SK-N-SH treated with all-trans-retinoic acid at 6 μM for 48 hours (cell line): ENCODE data around the gene PIF1.

Source experiments
- ARNTL ChIP-seq: fragments of 450-650 bp; formaldehyde crosslinking; IDR thresholded peaks from 2 replicates; pipeline ENCODE4 v1.5.0; 2020; ENCODE audit warnings: low read depth, mild to moderate bottlenecking, moderate library complexity, borderline replicate concordance
- CSRNP3 ChIP-seq: fragments of 250-450 bp; sonication (Bioruptor Pico); IDR thresholded peaks from 2 replicates; pipeline ENCODE4 v1.5.1; 2021; ENCODE audit warnings: mild to moderate bottlenecking, moderate library complexity
- GLIS3 ChIP-seq: fragments of 250-450 bp; sonication (Bioruptor Pico); IDR thresholded peaks from 2 replicates; pipeline ENCODE4 v1.5.0; 2020; ENCODE audit warnings: mild to moderate bottlenecking, moderate library complexity
- RARB ChIP-seq: fragments of 250-450 bp; sonication (Bioruptor Pico); IDR thresholded peaks from 2 replicates; pipeline ENCODE4 v1.8.0; 2021; ENCODE audit warnings: mild to moderate bottlenecking, moderate library complexity
- ZFP3 ChIP-seq: fragments of 250-450 bp; sonication (Bioruptor Pico); IDR thresholded peaks from 2 replicates; pipeline ENCODE4 v1.5.0; 2020; ENCODE audit warnings: mild to moderate bottlenecking, moderate library complexity
- ZNF70 ChIP-seq: fragments of 450-650 bp; formaldehyde crosslinking; IDR thresholded peaks from 2 replicates; pipeline ENCODE4 v1.5.0; 2020; ENCODE audit warnings: mild to moderate bottlenecking, moderate library complexity
- ZNF8 ChIP-seq: fragments of 450-650 bp; formaldehyde crosslinking; IDR thresholded peaks from 2 replicates; pipeline ENCODE4 v1.5.0; 2020; ENCODE audit warnings: mild to moderate bottlenecking, moderate library complexity
- TF ChIP-seq, protein P1 (sequence below): fragments of 250-450 bp; sonication (Bioruptor Pico); IDR thresholded peaks from 2 replicates; pipeline ENCODE4 v1.8.0; 2020; ENCODE audit warnings: mild to moderate bottlenecking, moderate library complexity, borderline replicate concordance
- TF ChIP-seq, protein P2 (sequence below): fragments of 250-450 bp; sonication (Bioruptor Pico); IDR thresholded peaks from 2 replicates; pipeline ENCODE4 v1.8.0; 2021; ENCODE audit warnings: low read depth, mild to moderate bottlenecking, moderate library complexity, borderline replicate concordance

DNA sequence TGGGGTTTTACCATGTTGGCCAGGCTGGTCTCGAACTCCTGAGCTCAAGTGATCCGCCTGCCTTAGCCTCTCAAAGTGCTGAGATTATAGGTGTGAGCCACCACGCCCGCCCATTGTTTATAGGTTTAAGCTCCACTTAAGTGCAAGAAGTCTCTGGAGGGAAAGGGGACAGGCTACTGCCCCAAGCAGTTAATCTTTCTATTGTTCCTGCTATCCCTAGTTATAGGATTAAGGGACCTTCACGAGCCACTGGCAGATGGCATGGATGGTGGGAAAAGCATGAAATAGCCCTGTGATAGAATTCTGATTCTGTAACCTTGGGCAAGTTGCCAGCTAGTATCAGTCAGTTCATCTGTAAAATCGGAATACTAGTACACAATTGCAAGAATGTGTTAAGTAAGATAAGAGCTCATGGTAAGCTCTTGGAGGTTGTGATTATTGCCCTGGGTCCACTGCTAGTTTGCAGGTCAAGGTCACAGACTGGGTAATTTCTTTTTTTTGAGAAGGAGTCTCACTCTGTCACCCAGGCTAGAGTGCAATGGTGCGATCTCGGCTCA lies 44.8 kb downstream of the PIF1 start:
- TF ChIP-seq, protein P1, sequence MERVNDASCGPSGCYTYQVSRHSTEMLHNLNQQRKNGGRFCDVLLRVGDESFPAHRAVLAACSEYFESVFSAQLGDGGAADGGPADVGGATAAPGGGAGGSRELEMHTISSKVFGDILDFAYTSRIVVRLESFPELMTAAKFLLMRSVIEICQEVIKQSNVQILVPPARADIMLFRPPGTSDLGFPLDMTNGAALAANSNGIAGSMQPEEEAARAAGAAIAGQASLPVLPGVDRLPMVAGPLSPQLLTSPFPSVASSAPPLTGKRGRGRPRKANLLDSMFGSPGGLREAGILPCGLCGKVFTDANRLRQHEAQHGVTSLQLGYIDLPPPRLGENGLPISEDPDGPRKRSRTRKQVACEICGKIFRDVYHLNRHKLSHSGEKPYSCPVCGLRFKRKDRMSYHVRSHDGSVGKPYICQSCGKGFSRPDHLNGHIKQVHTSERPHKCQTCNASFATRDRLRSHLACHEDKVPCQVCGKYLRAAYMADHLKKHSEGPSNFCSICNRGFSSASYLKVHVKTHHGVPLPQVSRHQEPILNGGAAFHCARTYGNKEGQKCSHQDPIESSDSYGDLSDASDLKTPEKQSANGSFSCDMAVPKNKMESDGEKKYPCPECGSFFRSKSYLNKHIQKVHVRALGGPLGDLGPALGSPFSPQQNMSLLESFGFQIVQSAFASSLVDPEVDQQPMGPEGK (CRISPR knock-in tag) = no peak
- TF ChIP-seq, protein P2, sequence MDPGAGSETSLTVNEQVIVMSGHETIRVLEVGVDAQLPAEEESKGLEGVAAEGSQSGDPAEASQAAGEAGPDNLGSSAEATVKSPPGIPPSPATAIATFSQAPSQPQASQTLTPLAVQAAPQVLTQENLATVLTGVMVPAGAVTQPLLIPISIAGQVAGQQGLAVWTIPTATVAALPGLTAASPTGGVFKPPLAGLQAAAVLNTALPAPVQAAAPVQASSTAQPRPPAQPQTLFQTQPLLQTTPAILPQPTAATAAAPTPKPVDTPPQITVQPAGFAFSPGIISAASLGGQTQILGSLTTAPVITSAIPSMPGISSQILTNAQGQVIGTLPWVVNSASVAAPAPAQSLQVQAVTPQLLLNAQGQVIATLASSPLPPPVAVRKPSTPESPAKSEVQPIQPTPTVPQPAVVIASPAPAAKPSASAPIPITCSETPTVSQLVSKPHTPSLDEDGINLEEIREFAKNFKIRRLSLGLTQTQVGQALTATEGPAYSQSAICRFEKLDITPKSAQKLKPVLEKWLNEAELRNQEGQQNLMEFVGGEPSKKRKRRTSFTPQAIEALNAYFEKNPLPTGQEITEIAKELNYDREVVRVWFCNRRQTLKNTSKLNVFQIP (CRISPR knock-in tag) = no peak
- TF ChIP-seq ZNF70 (CRISPR knock-in tag) (no peak), RARB (CRISPR knock-in tag) (no peak), GLIS3 (CRISPR knock-in tag) (no peak), ZFP3 (no peak), ARNTL (CRISPR knock-in tag) (no peak), CSRNP3 (CRISPR knock-in tag) (no peak), ZNF8 (CRISPR knock-in tag) (no peak)
